IPS DF 4.7 (cell line): ENCODE results near the gene YBX3.
A peak's percentile ranks its signal among the peaks of the same experiment; 100 is the strongest.
"Not testable (repeated sequence)": the region's sequence is repeated elsewhere in the genome, so short reads cannot be mapped to it uniquely, and the experiment has no call there.

Source experiments
- DNase-seq: peaks from one replicate; pipeline ENCODE4 v3.0.0-alpha.2; 2013; ENCODE audit warnings: low spot score; ENCODE audit errors: extremely low read depth

YBX3 gene

GRCh38 chr12:10722905-10723746 lies at the start of gene YBX3:
Gene YBX3, minus strand, starts transcription at chr12:10723323. Its CDS starts 212 bp downstream, at chr12:10723111.
- no peak for DNase-seq

GRCh38 chr12:10771132-10771733 lies 48.1 kb upstream of the YBX3 start:
- DNase-seq: no peak

GRCh38 chr12:10759657-10760056 lies 36.5 kb upstream of the YBX3 start:
- no peak for DNase-seq

- no peak for DNase-seq
Measured at GRCh38 chr12:10756194-10756593, 33.1 kb upstream of the YBX3 start.

GRCh38 chr12:10753059-10753458 lies 29.9 kb upstream of the YBX3 start:
- DNase-seq: no peak

GRCh38 chr12:10750385-10750727 lies 27.2 kb upstream of the YBX3 start:
- DNase-seq: no peak

GRCh38 chr12:10749700-10750384 lies 26.7 kb upstream of the YBX3 start:
- peak; percentile 84 for DNase-seq

- DNase-seq: no peak
Measured at GRCh38 chr12:10747730-10748129, 24.6 kb upstream of the YBX3 start.

- DNase-seq: not testable (repeated sequence)
Measured at GRCh38 chr12:10743420-10743819, 20.3 kb upstream of the YBX3 start.

GRCh38 chr12:10741845-10742244 lies 18.7 kb upstream of the YBX3 start:
- no peak for DNase-seq

GRCh38 chr12:10740182-10740581 lies 17.1 kb upstream of the YBX3 start:
- no peak for DNase-seq

- DNase-seq: no peak
Measured at GRCh38 chr12:10739157-10740118, 16.3 kb upstream of the YBX3 start.

- DNase-seq: no peak
Measured at GRCh38 chr12:10737249-10737648, 14.1 kb upstream of the YBX3 start.

- no peak for DNase-seq
Measured at GRCh38 chr12:10736463-10736862, 13.3 kb upstream of the YBX3 start.

GRCh38 chr12:10735428-10735827 lies 12.3 kb upstream of the YBX3 start:
- DNase-seq: no peak

- DNase-seq: no peak
Measured at GRCh38 chr12:10732549-10732948, 9.4 kb upstream of the YBX3 start.

- no peak for DNase-seq
Measured at GRCh38 chr12:10732066-10732465, 8.9 kb upstream of the YBX3 start.

GRCh38 chr12:10730559-10730958 lies 7.4 kb upstream of the YBX3 start:
- DNase-seq: no peak

- no peak for DNase-seq
Measured at GRCh38 chr12:10728091-10728490, 5.0 kb upstream of the YBX3 start.

GRCh38 chr12:10726945-10727344 lies 3.8 kb upstream of the YBX3 start:
- no peak for DNase-seq

- no peak for DNase-seq
Measured at GRCh38 chr12:10725003-10725402, 1.9 kb upstream of the YBX3 start.
